LoVo (cell line): Measurements from ENCODE around the gene ERAP2.

ENCODE experiments used
- DNase-seq: peaks from one replicate; pipeline ENCODE4 v3.0.0-alpha.2; 2016; ENCODE audit warnings: low spot score

ERAP2 gene

DNA sequence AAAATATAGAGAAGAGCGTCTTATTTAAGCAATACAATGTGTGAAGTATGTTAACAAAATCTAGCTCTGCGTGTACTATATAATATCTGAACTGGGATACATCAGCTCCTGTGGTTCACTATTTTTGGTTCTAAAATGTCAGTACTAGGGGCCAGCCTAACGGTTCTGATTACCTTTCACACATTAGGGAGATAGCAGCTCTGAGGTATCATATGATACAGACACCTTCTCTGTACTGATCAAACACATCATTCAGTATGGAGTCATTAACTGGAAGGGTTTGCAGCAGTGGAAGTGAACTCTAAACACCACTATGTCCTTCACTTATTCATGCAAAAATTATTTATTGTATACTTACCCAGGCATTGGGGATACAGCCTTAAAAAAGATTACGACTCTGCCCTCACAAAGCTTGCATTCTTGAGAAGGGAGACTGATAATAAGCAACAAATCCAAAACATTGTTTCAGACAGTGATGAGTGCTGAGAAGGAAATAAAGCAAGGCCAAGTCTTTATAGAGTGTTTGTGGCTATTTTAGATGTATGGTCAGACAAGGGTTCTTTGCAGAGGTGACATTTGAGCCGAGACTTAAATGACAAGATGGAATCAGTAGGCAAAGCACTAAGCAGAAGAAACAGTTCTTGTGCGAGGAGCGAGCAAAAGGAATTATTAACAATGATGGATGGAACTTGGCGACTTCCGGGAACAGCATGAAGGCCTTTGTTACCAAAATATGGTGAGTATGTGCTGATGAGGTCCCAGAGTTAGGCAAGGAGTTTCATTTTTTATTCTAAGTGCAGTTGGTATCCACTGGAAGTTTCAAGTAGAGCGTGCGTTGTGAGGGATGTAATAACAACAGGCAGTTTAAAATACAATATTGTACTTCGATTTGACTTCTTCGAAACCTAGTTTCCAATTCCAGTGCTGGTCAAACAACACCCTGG, 57.7 kb downstream of the ERAP2 start:
- DNase-seq, result no peak

DNA sequence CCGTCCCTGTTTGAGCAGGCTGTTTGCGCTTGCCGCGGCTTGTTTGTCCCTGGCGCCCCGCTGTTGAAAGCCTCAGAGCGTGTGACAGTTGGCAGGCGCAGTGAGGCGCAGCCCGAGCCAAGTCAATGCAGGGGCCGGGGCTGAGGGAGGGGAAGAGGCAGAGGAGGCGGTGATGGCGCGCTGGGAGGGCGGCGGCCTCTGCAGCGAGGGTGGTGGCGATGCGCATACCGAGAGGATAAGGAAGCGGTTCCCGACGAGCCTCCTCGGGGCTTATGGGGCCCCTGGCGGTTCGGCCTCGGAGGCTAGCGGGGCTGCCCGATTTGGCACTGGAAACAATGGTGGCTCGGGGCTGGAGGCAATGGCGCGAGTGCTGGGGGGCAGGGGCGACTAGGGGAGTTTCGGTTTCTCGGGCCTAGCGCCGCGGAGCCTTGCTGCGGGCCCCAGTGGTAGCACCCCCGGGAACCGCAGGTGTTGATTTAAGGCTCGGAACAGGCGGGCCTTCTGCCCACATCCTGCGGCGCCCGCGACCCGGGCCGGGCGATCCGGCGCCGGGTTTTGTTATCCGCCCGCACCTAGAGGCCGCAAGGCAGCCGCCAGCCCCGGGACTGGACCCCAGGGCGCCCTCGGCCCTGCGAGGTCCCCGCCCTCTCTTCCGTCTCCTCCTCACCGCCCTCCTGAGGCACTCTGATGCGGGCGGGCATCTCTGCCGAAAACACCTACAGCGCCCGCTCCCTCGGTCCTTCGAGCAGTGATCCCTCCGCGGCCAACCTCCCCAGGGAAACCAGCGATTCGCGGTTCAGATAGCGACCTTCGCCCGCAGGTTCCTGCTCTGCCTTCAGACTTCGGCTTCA, 58.6 kb downstream of the ERAP2 start:
- peak; percentile 95 for DNase-seq

GRCh38 chr5:96935559-96936430, 59.5 kb downstream of the ERAP2 start, which contains the start of gene LNPEP:
TSS of gene LNPEP (plus strand) at chr5:96936080. CDS start at chr5:96936156, 76 bp downstream.
- peak; percentile 99 for DNase-seq

- peak; percentile 29 for DNase-seq
Observed at GRCh38 chr5:96936431-96937320, 60.4 kb downstream of the ERAP2 start.

DNA sequence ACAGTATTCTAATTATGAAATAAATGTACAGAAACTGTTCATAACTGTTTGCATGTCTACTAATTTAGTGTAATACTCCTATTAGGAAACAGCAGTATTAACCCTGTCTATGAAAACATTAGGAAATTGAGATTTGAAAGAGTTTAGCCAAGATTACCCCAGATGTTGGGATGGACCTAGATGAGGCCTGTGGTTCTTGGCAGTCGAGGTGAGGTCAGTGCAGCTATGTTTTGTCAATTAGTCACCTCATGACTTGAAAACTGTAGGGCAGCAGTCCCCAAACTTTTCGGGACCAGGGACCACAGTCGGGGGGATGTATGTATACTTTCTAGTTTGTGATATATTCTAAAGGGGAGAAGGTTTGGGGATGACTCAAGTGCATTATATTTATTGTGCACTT, 64.3 kb downstream of the ERAP2 start:
- DNase-seq, result no peak

- no peak for DNase-seq
Observed at GRCh38 chr5:96941140-96941539, 64.8 kb downstream of the ERAP2 start.

DNA sequence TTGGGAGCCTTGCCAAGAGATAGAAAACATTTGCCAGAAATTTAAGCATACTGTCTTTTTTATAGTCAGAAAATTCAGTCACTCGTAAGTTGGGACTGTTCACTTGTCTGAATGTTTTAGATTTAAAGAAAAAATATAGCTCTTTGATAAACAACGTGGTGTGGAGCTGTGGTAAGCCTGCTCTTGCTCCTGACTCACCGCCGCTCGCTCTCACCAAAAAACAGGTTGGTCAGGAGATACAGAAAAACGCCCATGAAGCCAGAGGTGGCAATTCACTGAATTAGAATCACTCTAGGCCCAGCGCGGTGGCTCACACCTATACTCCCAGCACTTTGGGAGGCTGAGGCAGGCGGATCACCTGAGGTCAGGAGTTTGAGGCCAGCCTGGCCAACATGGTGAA, 65.8 kb downstream of the ERAP2 start:
- no peak for DNase-seq

DNA sequence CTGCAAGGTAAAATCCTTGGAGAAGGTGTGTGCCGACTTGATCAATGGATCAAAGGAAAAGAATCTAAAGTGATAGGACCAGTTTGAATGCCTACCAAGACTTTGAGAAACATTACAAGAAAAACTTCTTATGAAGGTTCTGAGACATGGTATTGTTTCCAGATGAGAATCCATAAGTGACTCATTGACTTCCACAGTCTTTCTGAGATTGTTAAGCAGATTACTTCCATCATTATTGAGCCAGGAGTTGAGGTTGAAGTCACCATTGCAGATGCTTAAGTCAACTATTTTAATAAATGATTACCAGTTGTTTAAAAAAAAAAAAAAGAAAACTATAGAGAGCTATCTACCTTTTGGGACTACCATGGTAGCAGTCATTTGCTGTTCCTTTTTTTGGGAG, 66.6 kb downstream of the ERAP2 start:
- DNase-seq, result no peak

DNA sequence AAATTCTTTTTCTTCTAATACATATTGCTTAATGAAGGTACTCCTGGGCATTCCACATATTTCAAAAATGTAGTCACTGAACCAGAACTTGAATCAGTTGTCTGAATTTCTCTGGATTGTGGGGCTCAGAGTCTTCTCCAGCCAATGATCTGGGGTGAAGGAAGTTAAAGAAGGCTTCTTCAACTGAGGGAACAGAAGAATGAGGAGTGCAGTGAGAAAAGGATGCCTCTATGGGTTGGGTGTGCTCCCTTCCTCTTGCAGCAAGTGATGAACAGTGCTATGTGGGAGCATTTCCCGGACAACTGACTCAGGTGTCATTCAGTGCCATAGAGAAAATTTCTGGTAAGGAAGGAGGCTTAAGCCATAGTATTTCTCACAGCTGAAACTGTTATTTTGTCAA, 67.5 kb downstream of the ERAP2 start:
- no peak for DNase-seq

DNA sequence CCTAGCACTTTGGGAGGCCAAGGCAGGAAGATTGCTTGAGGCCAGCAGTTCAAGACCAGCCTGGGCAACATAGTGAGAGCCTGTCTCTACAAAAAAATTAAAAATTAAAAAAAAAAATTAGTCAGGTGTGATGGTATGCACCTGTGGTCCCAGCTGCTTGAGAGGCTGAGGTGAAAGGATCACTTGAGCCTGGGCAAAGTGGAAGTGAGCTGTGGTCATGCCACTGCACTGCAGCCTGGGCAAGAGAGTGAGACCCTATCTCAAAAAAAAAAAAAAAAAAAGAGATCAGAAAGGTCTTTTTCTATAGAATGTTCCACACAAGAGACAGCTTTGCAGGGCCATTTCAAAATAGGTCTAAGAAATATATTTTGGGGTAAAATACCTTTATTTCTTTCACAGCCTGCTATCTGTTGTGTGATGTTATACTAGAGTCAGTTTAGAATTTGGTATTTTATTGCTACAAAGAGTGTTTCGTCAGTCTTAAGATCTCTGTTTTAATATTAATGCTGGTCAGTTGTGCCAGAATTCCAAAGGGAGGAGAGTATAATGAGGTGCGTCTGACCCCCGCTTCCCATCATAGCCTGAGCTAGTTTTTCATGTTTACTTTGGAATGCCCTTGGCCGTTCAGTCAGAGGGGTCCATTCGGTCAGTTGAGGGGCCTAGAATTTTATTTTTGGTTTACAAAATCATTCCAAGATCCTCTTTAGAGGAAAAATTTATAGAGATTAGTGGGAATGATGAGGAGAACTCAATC, 69.0 kb downstream of the ERAP2 start:
- DNase-seq, result no peak

DNA sequence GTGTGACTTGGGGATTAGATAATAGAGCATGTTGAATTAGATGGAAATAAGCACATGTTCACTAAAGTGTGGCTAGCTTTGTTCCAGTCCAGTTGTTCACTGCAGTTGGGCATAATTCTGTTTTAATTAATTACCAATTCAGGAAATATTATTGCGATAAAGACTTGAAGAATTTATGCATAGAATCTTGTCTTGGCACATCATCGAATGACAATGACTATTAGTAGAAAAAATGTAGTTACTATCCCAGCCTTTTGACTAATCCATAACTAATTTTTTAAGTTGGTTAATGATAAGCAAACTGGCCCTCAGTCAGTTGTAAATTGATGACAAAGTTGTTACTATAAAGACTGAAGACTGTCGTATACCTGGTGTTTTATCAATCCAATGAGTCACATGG, 70.1 kb downstream of the ERAP2 start:
- DNase-seq, result no peak

- DNase-seq, result no peak
Observed at GRCh38 chr5:96952118-96952750, 75.9 kb downstream of the ERAP2 start.

- no peak for DNase-seq
Observed at GRCh38 chr5:96952974-96953730, 76.9 kb downstream of the ERAP2 start.

GRCh38 chr5:96957254-96958049, 81.2 kb downstream of the ERAP2 start:
- DNase-seq, result no peak

GRCh38 chr5:96958977-96959376, 82.7 kb downstream of the ERAP2 start:
- DNase-seq, result no peak

GRCh38 chr5:96961053-96961452, 84.8 kb downstream of the ERAP2 start:
- no peak for DNase-seq

GRCh38 chr5:96962540-96962991, 86.3 kb downstream of the ERAP2 start:
- DNase-seq, result no peak

- DNase-seq, result no peak
Observed at GRCh38 chr5:96963267-96963666, 87.0 kb downstream of the ERAP2 start.
